HEK293T (cell line): ENCODE results near the gene TRIM6.
"Not testable (repeated sequence)": the region's sequence is repeated elsewhere in the genome, so short reads cannot be mapped to it uniquely, and the experiment has no call there.

Experiments used
- CTCF ChIA-PET: fragments of 350-600 bp; formaldehyde crosslinking; extraction: SDS; loops from one replicate; lab custom pipeline; 2021; ENCODE audit warnings: antibody characterized with exemption, inconsistent platforms; lab: Yijun Ruan, JAX
- POLR2A ChIA-PET: fragments of 350-600 bp; formaldehyde crosslinking; extraction: SDS; loops from one replicate; lab custom pipeline; 2020; ENCODE audit warnings: antibody characterized with exemption, inconsistent platforms; lab: Yijun Ruan, JAX
- DNase-seq: peaks from one replicate; pipeline ENCODE4 v3.0.0; 2012; ENCODE audit warnings: mixed read lengths; ENCODE audit errors: extremely low spot score
- ARNT ChIP-seq: fragments of 450-650 bp; IDR thresholded peaks from 2 replicates; pipeline ENCODE4 v1.6.1; 2017; ENCODE audit warnings: mild to moderate bottlenecking
- BHLHE40 ChIP-seq: fragments of 450-650 bp; IDR thresholded peaks from 2 replicates; pipeline ENCODE4 v1.6.1; 2016; ENCODE audit warnings: mild to moderate bottlenecking, moderate library complexity, borderline replicate concordance
- CTBP1 ChIP-seq: fragments of 450-650 bp; IDR thresholded peaks from 2 replicates; pipeline ENCODE4 v1.6.1; 2016; ENCODE audit warnings: borderline replicate concordance
- ELF4 ChIP-seq: fragments of 450-650 bp; IDR thresholded peaks from 2 replicates; pipeline ENCODE4 v1.6.1; 2017; ENCODE audit warnings: antibody characterized with exemption
- FOXA1 ChIP-seq: fragments of 450-650 bp; IDR thresholded peaks from 2 replicates; pipeline ENCODE4 v1.6.1; 2016; ENCODE audit warnings: mild to moderate bottlenecking
- FOXK2 ChIP-seq: fragments of 450-650 bp; IDR thresholded peaks from 2 replicates; pipeline ENCODE4 v1.6.1; 2016; ENCODE audit warnings: mild to moderate bottlenecking
- FOXM1 ChIP-seq: fragments of 450-650 bp; IDR thresholded peaks from 2 replicates; pipeline ENCODE4 v1.6.1; 2017; ENCODE audit warnings: mild to moderate bottlenecking, borderline replicate concordance
- HDGF ChIP-seq: fragments of 450-650 bp; IDR thresholded peaks from 2 replicates; pipeline ENCODE4 v1.6.1; 2017; ENCODE audit warnings: antibody characterized with exemption, borderline replicate concordance
- L3MBTL2 ChIP-seq: fragments of 450-650 bp; conservative IDR thresholded peaks from 2 replicates; pipeline ENCODE4 v1.6.1; 2016; ENCODE audit warnings: mild to moderate bottlenecking
- LEF1 ChIP-seq: fragments of 450-650 bp; IDR thresholded peaks from 2 replicates; pipeline ENCODE4 v1.6.1; 2017; ENCODE audit warnings: mild to moderate bottlenecking, borderline replicate concordance
- NFRKB ChIP-seq: fragments of 450-650 bp; IDR thresholded peaks from 2 replicates; pipeline ENCODE4 v1.6.1; 2016; ENCODE audit warnings: mild to moderate bottlenecking, moderate library complexity
- PKNOX1 ChIP-seq: fragments of 450-650 bp; IDR thresholded peaks from 2 replicates; pipeline ENCODE4 v1.6.1; 2016
- SP1 ChIP-seq: fragments of 450-650 bp; IDR thresholded peaks from 2 replicates; pipeline ENCODE4 v1.6.1; 2017
- SUZ12 ChIP-seq: fragments of 450-650 bp; IDR thresholded peaks from 2 replicates; pipeline ENCODE4 v1.6.1; 2016; ENCODE audit warnings: mild to moderate bottlenecking
- TARDBP ChIP-seq: fragments of 450-650 bp; IDR thresholded peaks from 2 replicates; pipeline ENCODE4 v1.6.1; 2016
- ZNF384 ChIP-seq: fragments of 450-650 bp; IDR thresholded peaks from 2 replicates; pipeline ENCODE4 v1.6.1; 2016

TRIM6 gene

GRCh38 chr11:5626196-5626595, 29.8 kb downstream of the TRIM6 start:
- ChIA-PET CTCF (no interaction called here), POLR2A (no interaction called here)
- no peak for DNase-seq
- no peak for TF ChIP-seq FOXK2

- POLR2A ChIA-PET = no interaction called here
- TF ChIP-seq L3MBTL2 (no peak), SUZ12 (no peak), FOXA1 (no peak), ELF4 (no peak)
- CTCF ChIA-PET = no interaction called here
- DNase-seq = no peak
Observed at GRCh38 chr11:5631417-5631816, 35.0 kb downstream of the TRIM6 start.

GRCh38 chr11:5631969-5632635, 35.7 kb downstream of the TRIM6 start:
- no peak for TF ChIP-seq CTBP1
- no peak for TF ChIP-seq ARNT
- no peak for TF ChIP-seq SUZ12
- DNase-seq = no peak
- CTCF ChIA-PET = no interaction called here
- POLR2A ChIA-PET = no interaction called here

GRCh38 chr11:5639953-5640352, 43.5 kb downstream of the TRIM6 start:
- no peak for TF ChIP-seq BHLHE40
- no peak for TF ChIP-seq FOXA1
- TF ChIP-seq LEF1 = no peak
- no peak for TF ChIP-seq PKNOX1
- TF ChIP-seq HDGF = no peak
- DNase-seq = no peak
- POLR2A ChIA-PET = no interaction called here
- CTCF ChIA-PET = no interaction called here

GRCh38 chr11:5643585-5643984, 47.1 kb downstream of the TRIM6 start:
- POLR2A ChIA-PET = no interaction called here

GRCh38 chr11:5646139-5646538, 49.7 kb downstream of the TRIM6 start:
- ChIA-PET POLR2A (no interaction called here), CTCF (no interaction called here)
- TF ChIP-seq FOXK2 = no peak
- no peak for TF ChIP-seq ELF4
- no peak for TF ChIP-seq NFRKB
- TF ChIP-seq HDGF = no peak
- TF ChIP-seq SUZ12 = no peak
- no peak for DNase-seq

More at GRCh38 chr11:5643585-5643984, 47.1 kb downstream of the TRIM6 start:
- no peak for TF ChIP-seq NFRKB
- TF ChIP-seq FOXK2 = no peak
- no peak for TF ChIP-seq ZNF384
- TF ChIP-seq FOXM1 = no peak
- TF ChIP-seq SP1 = no peak
- TF ChIP-seq SUZ12 = no peak
- no peak for TF ChIP-seq TARDBP
- no peak for TF ChIP-seq ARNT
- TF ChIP-seq FOXA1 = no peak
- no peak for TF ChIP-seq L3MBTL2
- TF ChIP-seq CTBP1 = no peak
- TF ChIP-seq HDGF = no peak
- no peak for DNase-seq
- CTCF ChIA-PET = no interaction called here

GRCh38 chr11:5655474-5655873, 59.0 kb downstream of the TRIM6 start:
- CTCF ChIA-PET = no interaction called here
- TF ChIP-seq TARDBP (no peak), ZNF384 (no peak), NFRKB (no peak), BHLHE40 (no peak), SUZ12 (no peak), LEF1 (no peak), FOXK2 (no peak), PKNOX1 (no peak), FOXM1 (no peak), L3MBTL2 (no peak), ARNT (no peak)
- DNase-seq = no peak
- POLR2A ChIA-PET = no interaction called here

GRCh38 chr11:5656956-5657355, 60.5 kb downstream of the TRIM6 start:
- POLR2A ChIA-PET, DNase-seq, CTCF ChIA-PET: not testable (repeated sequence)
